Measurements from ENCODE around the gene MYLK4.

The MYLK4 gene

DNA sequence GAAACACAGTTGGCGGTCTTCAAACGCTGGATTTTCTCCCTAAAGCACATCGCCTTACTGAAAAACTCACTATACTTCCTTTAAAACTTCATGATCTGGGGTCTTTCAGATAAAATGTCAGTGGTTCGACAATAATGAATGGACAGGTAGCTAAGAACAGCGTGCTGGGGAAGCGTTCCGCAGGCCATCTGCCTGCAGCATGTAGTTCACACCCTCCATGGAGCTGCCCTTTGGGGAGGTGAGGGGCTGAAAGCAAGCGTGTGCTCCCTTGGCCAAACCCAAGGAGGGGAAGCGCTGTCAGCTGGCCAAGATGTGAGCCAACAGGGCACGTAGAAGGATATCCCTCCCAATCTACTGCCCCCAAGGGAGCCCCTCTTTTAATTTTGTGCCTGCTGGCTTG lies 20.8 kb downstream of the MYLK4 start:
- TF ChIP-seq, protein P1, sequence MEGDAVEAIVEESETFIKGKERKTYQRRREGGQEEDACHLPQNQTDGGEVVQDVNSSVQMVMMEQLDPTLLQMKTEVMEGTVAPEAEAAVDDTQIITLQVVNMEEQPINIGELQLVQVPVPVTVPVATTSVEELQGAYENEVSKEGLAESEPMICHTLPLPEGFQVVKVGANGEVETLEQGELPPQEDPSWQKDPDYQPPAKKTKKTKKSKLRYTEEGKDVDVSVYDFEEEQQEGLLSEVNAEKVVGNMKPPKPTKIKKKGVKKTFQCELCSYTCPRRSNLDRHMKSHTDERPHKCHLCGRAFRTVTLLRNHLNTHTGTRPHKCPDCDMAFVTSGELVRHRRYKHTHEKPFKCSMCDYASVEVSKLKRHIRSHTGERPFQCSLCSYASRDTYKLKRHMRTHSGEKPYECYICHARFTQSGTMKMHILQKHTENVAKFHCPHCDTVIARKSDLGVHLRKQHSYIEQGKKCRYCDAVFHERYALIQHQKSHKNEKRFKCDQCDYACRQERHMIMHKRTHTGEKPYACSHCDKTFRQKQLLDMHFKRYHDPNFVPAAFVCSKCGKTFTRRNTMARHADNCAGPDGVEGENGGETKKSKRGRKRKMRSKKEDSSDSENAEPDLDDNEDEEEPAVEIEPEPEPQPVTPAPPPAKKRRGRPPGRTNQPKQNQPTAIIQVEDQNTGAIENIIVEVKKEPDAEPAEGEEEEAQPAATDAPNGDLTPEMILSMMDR (IDR thresholded peaks at IDR 0.05; ENCODE audit: low read depth, low read length), result no peak
- H3K4me3 ChIP-seq (ENCODE audit: low read depth, low read length), result no peak overlapping the region

DNA sequence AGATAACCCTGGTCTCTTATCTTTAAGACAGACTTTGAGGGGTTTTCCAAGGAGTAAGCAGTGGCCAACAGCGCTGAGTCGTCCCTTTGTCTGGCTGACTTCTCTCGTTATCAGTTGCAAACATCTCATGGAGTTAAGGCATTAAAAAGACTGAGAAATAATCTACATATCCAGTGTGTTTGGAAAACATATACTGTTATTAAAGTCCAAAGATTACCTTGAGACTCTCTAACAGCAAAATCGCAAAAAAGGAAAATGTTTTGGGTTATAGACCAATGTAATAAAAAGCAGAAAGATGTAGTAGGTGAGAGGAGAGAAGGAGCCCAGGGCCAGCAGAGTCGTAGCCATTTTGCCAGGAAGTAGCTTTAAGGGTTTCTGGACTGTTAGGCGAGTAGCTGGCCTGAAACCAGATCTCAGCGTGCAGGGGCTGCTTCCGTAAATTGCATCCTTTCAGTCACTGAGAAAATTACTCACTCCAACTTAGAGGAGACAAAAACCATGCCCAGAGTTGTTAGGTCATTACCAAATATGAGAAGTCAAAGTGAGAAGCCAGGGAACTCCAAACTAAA lies 24.6 kb downstream of the MYLK4 start:
- no peak overlapping the region for H3K4me3 ChIP-seq (ENCODE audit: low read depth, low read length)
- TF ChIP-seq, protein P1 (IDR thresholded peaks at IDR 0.05; ENCODE audit: low read depth, low read length), result no peak

DNA sequence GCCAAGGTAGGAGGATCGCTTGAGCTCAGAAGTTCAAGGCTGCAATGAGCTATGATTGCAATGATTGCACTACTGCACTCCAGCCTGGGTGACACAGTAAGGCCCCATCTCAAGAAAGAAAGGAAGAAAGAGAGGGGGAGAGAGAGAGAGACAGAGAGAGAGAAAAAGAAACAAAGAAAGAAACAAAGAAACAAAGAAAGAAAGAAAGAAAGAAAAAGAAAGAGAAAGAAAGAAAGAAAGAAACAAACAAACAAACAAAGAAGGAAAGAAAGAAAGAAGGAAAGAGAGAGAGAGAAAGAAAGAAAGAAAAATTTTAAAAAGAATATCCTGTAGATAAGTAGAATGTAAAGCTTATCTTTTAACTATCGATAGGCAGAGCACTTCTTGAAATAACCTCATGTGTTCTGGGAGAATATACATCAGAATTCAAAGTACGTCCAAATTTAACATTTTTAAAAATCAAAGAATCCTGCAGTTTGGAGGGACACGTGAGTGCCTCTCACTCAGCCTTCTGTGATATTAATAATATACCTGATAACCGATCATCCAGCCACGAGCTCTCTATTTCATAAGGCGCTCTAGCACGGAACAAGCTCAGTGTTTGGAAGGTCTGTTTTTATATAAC lies 25.2 kb downstream of the MYLK4 start:
- no peak overlapping the region for H3K4me3 ChIP-seq (ENCODE audit: low read depth, low read length)
- TF ChIP-seq, protein P1 (IDR thresholded peaks at IDR 0.05; ENCODE audit: low read depth, low read length), result no peak

DNA sequence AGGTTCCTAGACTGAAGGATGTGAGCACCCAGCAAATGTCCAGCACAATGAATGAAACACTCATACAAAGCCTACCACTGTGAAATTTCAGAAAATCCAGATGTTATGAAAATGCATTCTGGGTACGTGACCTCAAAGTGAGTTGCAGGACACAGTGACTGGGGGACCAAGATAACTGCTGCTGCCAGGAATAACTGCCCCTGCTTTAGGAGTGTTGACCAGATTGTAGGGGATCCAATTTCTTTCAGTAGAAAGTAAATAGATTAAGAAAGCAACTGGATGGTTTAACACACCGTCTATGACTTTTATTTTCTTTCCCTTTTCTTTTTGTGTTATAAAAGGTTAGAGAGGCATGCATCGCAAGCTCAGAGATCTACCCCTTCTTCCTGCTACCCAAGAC lies 29.5 kb downstream of the MYLK4 start:
- TF ChIP-seq, protein P1 (IDR thresholded peaks at IDR 0.05; ENCODE audit: low read depth, low read length), result no peak
- H3K4me3 ChIP-seq (ENCODE audit: low read depth, low read length), result no peak overlapping the region

DNA sequence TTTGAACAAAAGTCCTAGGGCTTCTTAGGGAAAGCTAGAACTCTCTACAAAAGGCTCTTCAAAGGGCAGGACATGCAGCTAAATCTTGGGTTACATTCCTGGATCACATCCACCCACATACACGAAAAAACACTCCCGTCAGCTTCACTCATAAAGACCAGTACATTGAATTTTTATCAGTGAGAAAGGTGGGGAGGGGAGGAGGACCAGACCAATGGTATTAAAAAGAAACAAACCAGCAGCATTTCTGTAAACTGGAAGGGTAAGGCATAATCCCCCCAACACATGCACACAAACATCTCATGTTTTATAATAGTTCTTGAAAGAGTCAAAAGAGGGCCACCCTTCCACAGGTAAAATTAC lies 31.6 kb downstream of the MYLK4 start:
- no peak overlapping the region for H3K4me3 ChIP-seq (ENCODE audit: low read depth, low read length)
- TF ChIP-seq, protein P1 (IDR thresholded peaks at IDR 0.05; ENCODE audit: low read depth, low read length), result no peak

DNA sequence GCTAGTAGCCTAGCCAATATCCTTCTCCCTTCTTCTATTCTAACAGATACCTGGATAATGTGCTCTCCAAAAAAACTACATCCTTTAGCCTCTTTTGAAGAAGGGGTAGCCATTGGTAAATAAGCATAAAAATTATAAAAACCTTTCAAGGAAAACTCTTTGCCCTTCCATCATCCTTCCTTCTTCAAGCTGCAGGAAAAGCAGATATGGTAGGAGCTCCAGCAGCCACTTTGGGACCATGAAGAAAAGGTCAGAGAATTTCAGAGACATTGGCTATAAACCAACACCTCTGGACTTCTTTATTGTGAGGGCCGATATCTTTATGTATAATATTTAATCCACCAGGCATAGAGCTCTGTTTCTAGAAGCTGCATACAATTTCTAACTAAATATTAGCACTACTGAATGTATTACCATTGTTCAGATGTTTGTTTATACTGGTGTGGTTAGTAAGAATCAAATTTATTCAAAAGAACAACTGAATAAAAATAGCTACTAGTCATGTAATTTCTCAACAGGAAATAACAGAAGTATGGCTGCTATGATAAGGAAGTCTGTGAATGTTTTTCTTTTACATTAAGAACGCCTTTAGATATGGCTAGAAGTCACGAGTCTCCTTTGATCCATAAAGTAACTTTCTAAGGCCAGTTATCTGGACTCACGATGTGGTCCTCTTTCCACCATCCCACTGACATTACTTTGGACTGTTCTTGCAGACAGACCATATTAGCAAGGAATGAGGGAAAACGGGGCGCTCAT lies 32.2 kb downstream of the MYLK4 start:
- no peak overlapping the region for H3K4me3 ChIP-seq (ENCODE audit: low read depth, low read length)
- TF ChIP-seq, protein P1 (IDR thresholded peaks at IDR 0.05; ENCODE audit: low read depth, low read length), result no peak

Data from WI38 (cell line).